ENCODE measurements around the gene EXOG. TPM values are rescaled to one million over a fixed set of nuclear protein-coding genes. Genes with fewer than 3 reads are reported as not detected.

Gene EXOG
- total RNA-seq: 4.0 and 4.2 TPM in 2 replicates

DNA sequence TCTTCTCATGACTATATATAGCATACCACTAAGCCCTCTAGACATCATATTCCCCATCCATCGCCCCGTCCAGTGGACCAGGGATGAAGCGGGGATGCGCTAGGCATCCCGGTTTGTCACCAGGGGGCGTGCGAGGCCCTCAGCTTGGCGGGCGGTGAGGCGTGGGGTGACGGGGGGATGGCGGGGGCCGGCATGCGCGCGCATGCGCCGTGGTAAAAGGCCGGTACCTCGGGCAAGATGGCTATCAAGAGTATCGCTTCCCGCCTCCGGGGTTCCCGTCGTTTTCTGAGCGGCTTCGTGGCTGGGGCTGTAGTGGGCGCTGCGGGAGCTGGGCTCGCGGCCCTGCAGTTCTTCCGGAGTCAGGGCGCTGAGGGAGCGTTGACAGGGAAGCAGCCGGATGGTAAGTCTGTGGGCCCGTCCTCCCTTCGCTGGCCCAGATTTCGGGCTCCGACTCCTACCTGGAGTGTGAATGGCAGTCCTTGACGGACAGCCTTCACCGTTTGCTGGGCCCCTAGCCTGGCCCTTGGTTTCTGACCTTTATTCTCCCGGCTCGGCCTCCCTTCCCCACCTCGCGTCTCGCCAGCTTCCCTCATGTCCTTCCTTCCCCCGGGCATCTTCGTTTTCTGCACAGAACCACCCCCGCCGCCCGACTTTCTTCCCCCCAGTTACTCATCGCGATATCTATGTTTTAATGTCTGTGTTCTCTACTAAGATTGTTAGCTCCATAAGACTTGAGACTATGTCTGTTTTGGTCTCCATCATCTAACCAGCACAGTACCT lies at the start of gene EXOG:
EXOG (plus strand) TSS at position 210 of the 780 bp plus-strand sequence; CDS start at position 238, 28 bp downstream.

DNA sequence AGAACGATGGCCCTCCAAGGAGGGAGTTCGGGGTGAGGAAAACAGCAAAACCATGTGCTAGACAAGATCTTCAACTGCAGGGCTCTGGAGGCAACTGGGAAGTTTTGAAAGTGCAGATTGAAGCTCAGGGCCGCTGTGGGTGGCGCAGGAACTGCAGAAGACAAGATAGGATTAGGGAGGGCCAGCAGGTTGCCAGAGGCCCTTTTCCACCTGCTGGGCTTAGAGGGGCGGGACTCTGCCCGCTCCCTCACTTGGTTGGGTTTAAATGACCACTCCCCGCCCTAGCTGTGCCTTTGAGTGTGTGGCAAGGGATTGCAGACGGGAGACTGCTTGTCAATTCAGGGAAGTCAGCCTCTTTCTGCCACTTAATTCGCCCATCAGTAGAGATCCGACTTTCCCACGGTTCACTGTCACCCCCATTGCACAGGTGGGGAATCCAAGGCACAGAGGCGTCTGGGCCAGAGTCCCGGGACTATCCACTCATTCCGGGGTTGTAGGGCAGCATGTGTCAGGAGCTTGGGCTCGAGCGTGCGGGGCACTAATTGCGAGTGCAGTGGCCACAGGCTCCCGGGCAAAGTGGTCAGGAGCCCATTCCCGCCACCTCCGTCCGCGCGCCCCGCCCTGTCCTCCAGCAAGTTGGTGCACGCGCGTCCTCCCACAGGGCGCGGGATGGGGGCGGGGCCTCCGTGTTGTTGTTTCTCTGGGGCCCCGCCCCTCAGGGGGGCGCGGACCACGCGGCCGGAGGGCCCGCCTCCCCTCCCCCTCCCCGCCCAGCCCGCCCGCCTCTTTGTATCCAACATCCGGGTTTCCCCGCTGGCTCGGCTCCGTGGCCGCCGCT lies 42.8 kb upstream of the EXOG start, which contains the start of gene ACVR2B:
ACVR2B (plus strand) TSS at position 816 of the 838 bp plus-strand sequence. CDS start 433 bp downstream, outside the sequence.

Other genes starting within 250 kb of the EXOG start
- 0.07 TPM in 1 of 2 replicates, not detected in the other for gene SLC22A13, start 230.5 kb upstream of the EXOG start, total RNA-seq
- not detected in 2 replicates for gene SLC22A14, start 214.0 kb upstream of the EXOG start, total RNA-seq
- gene XYLB, start 149.6 kb upstream of the EXOG start, total RNA-seq: 2.6 TPM in 2 replicates
- gene ACVR2B, start 42.5 kb upstream of the EXOG start, total RNA-seq: 1.3 and 1.8 TPM in 2 replicates
- not detected in 2 replicates for gene SCN5A, start 153.3 kb downstream of the EXOG start, total RNA-seq